Measurements from ENCODE around the gene CEP72.

- TF ChIP-seq CEBPB (IDR thresholded peaks at IDR 0.05; ENCODE audit: borderline replicate concordance in 1 of 2, low read depth in 2 of 2, low read length in 2 of 2) = no peak
- TF ChIP-seq, protein P1, sequence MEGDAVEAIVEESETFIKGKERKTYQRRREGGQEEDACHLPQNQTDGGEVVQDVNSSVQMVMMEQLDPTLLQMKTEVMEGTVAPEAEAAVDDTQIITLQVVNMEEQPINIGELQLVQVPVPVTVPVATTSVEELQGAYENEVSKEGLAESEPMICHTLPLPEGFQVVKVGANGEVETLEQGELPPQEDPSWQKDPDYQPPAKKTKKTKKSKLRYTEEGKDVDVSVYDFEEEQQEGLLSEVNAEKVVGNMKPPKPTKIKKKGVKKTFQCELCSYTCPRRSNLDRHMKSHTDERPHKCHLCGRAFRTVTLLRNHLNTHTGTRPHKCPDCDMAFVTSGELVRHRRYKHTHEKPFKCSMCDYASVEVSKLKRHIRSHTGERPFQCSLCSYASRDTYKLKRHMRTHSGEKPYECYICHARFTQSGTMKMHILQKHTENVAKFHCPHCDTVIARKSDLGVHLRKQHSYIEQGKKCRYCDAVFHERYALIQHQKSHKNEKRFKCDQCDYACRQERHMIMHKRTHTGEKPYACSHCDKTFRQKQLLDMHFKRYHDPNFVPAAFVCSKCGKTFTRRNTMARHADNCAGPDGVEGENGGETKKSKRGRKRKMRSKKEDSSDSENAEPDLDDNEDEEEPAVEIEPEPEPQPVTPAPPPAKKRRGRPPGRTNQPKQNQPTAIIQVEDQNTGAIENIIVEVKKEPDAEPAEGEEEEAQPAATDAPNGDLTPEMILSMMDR (IDR thresholded peaks at IDR 0.05 in 2 of 3, conservative IDR thresholded peaks at IDR 0.05 in 1 of 3; ENCODE audit: control insufficient read depth in 2 of 3, extremely low read depth in 1 of 3, insufficient read depth in 1 of 3, low read depth in 3 of 3, low read length in 3 of 3) = no peak
- TF ChIP-seq, protein P2, sequence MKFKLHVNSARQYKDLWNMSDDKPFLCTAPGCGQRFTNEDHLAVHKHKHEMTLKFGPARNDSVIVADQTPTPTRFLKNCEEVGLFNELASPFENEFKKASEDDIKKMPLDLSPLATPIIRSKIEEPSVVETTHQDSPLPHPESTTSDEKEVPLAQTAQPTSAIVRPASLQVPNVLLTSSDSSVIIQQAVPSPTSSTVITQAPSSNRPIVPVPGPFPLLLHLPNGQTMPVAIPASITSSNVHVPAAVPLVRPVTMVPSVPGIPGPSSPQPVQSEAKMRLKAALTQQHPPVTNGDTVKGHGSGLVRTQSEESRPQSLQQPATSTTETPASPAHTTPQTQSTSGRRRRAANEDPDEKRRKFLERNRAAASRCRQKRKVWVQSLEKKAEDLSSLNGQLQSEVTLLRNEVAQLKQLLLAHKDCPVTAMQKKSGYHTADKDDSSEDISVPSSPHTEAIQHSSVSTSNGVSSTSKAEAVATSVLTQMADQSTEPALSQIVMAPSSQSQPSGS (IDR thresholded peaks at IDR 0.05; ENCODE audit: low read length) = no peak
Observed at GRCh38 chr5:685262-686171, 73.4 kb downstream of the CEP72 start.

All from GM12878 (cell line).